ENCODE results near the gene ANKK1. TPM values are rescaled to one million over a fixed set of nuclear protein-coding genes. Genes with fewer than 3 reads are reported as not detected.

ANKK1 gene, protein sequence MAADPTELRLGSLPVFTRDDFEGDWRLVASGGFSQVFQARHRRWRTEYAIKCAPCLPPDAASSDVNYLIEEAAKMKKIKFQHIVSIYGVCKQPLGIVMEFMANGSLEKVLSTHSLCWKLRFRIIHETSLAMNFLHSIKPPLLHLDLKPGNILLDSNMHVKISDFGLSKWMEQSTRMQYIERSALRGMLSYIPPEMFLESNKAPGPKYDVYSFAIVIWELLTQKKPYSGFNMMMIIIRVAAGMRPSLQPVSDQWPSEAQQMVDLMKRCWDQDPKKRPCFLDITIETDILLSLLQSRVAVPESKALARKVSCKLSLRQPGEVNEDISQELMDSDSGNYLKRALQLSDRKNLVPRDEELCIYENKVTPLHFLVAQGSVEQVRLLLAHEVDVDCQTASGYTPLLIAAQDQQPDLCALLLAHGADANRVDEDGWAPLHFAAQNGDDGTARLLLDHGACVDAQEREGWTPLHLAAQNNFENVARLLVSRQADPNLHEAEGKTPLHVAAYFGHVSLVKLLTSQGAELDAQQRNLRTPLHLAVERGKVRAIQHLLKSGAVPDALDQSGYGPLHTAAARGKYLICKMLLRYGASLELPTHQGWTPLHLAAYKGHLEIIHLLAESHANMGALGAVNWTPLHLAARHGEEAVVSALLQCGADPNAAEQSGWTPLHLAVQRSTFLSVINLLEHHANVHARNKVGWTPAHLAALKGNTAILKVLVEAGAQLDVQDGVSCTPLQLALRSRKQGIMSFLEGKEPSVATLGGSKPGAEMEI
- 0.12 TPM in 1 of 2 replicates, not detected in the other for total RNA-seq

GRCh38 chr11:113387605-113388211, at the start of gene ANKK1:
TSS of gene ANKK1 (plus strand) at chr11:113387779. CDS start at chr11:113387885, 106 bp downstream.
- no peak for DNase-seq (ENCODE audit: extremely low read depth, low read depth, low spot score)

DNA sequence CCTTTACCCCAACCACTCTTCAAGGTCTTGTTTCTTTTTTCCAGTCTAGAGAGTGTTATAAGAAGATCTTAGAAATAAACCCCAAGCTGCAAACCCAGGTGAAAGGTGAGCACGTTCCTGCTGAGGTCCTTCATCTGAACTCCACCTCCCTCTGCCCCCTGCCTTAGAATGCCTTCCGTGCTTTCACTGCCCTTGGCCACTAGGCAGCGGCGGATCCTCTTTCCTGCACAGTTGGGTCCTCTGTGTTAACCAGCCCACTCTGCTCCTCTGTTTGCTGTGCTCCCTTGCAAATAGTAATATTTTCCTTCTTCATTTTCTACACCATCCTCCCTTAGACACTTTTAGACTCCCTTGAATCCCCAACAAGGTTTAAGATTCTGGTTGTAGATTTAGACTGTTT, 48.8 kb upstream of the ANKK1 start:
- no peak for DNase-seq (ENCODE audit: extremely low read depth, low read depth, low spot score)

DNA sequence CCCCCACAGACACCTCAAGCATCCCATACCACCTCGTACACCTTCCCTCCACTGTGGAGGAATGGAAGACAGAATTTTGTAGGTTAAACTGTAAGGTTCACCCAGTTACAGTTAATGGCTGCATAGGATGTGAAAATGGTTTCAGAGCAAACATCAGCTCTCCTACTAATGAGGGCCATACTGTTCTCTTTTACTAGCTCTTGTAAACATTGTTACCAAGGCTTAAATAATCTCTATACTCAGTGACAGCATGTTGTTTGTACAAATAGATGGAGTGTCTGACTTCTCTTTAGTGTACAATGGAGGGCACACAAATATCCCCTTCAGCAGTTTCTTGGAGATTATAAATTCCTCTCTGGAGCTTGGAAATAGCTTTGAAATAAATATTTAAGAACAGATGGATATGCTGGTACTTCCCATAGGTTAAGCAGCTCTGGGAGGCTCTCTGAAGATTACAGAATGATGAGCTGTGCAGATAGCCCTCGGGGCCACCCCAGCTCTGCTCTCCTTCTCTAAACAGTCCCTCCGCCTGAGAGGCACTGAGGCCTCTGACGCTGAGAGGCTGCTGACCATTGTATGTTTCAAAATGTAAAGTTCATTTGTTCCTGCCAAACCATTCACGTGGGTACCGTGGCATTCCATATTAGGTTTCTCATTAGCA, 47.5 kb upstream of the ANKK1 start:
- DNase-seq (ENCODE audit: extremely low read depth, low read depth, low spot score), result no peak

GRCh38 chr11:113341388-113342165, 46.0 kb upstream of the ANKK1 start:
- no peak for DNase-seq (ENCODE audit: extremely low read depth, low read depth, low spot score)

DNA sequence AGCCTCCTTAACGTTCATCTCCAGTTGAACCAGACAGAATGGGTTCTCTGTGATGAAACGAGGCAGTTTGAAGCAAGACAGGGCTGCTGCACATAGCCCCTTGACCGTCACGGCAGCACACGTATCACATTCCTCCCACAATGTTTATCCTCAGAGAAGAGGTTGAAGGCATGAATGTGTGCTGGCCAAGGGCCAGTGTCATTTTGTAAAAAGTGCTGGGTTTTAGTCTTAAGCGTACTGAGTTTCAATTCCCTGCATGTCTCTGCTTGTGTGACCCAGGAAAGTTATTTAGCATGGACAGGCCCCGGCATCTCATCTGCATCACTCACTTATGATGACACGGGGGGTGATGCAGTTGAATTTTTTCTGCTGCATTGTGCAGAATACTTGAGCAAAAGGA, 41.6 kb upstream of the ANKK1 start:
- no peak for DNase-seq (ENCODE audit: extremely low read depth, low read depth, low spot score)

GRCh38 chr11:113349528-113349927, 38.1 kb upstream of the ANKK1 start:
- DNase-seq (ENCODE audit: extremely low read depth, low read depth, low spot score), result no peak

DNA sequence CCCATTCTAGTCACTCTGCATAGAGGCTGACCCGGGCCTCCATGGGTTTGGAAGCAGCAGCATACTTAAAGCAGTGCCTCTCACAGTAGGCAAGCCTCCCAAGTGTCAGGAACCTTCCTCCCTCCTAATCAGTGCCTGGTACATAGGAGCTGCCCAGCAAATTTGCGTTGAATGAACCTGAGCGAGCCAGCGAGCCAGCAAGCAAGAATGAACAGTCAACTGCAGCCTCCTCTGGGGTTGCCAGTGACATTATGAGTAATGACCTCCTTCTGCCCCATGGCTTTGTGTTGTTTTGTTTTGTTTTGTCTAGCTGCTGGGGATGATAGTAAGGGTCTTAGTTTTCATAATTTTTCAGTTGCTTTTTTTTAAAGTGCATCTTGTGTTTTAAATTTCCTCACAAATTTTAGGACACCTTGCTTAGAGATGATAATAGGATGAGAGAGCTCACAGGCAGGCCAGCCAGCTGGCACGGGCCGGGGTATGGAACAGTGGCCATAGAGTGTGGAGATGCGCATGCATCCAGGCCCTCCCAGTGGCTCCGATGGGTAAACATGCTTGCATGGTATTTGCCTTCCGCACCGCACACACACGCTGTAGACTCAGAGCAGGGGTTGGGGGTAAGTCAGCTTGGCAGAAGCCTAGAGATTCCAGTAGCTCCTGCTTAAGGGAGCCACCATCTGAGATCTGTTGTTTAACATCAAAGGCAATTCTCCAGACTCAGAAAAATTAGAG, 37.1 kb upstream of the ANKK1 start:
- no peak for DNase-seq (ENCODE audit: extremely low read depth, low read depth, low spot score)

DNA sequence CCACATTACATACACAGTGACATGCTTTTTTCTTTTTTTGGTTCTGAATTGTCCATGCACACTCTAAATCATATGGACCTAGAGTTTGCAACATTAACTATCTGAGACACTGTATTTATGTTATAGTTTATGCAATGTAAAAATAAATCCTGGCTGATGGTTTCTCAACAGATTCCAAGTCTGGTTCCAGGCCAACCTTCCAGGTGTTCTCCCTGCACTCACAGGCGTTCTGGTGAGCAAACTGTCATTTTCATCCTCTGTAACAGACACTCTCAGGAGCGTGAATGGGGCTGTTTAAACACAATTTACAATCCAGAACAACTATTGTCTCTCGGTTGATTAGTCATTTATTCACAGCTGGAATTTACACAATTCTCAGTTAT, 36.5 kb upstream of the ANKK1 start:
- DNase-seq (ENCODE audit: extremely low read depth, low read depth, low spot score), result no peak

DNA sequence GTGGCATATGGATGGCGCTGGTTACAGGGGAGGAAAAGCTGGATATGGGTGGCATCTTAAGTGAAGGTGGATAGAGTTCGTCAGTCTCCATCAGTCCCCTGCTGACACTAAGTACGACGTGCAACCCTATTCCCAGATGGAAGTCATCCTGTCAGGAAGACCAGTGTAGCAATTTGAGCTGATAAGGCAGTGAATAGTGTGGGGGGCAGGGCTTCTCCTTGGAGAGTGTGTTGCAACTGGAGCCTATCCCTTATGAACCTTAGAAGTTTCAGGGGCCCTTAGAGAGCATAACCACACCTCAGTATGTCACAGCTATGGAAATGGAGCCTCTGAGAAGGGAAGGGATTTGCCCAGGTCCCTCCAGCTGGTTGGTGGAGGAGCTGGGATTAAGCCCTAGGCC, 36.1 kb upstream of the ANKK1 start:
- DNase-seq (ENCODE audit: extremely low read depth, low read depth, low spot score), result no peak

DNA sequence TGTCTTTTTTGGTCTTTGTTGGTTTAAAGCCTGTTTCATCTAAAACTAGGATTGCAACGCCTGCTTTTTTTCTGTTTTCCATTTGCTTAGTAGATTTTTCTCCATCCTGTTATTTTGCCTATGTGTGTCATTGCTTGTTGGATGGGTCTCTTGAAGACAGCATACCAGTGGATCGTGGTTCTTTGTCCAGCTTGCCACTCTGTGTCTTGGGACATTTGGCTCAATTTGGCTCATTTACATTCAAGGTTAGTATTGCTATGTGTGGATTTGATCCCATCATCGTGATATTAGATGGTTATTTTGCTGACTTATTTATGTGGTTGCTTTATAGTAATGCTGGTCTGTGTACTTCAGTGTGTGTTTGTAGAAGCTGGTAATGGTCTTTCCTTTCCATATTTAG, 31.4 kb upstream of the ANKK1 start:
- DNase-seq (ENCODE audit: extremely low read depth, low read depth, low spot score), result no peak

- DNase-seq (ENCODE audit: extremely low read depth, low read depth, low spot score), result no peak
Measured at GRCh38 chr11:113363406-113363805, 24.2 kb upstream of the ANKK1 start.

DNA sequence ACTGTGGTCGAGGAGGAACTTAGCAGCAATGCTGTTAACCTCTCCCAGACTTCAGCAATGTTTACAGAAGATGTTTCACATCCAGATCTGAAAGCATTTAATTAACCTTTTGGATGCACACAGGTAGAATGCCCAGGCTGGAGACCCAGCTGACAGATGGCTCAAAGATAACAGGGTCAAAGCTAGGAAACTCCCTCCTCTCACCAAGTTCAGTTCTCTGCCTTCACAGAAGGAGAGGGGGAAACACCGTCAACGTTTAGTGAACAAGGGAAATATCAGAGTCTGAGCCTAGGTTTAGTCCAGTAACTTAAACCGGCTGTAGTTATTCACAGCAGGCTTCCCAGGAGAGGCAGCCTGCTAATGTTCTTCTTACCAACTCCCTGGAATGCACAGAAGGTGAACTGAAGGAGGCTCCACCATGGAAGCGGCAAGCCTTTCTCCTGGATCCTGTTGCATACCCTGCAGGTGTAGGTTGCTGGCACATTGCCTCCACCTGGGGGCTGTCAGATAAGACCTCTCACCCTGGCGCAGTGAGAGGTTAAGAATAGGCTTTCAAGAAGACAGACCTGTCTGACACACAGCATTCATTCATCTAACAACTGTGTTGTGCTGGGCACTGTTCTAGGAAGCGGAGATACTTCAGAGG, 23.5 kb upstream of the ANKK1 start:
- DNase-seq (ENCODE audit: extremely low read depth, low read depth, low spot score), result no peak

DNA sequence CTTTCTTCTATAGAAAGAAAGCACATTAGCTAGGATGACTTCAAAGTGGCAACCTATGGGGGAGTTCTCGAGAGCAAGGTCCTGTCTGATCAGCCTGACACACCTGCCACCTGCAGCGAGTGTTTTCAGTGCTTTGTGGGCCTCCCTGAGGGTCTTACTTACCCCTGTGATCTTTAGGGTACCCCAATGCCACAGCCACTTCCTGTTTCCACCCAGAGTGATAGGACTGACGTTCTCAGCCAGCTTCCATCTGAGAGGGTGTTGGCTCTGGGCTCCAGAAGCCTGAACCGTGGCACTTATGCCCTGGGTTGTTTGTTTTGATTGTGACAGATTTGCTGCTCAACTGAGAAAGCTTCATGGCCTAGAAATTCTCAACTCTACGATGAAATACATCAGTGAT, 21.7 kb upstream of the ANKK1 start:
- DNase-seq (ENCODE audit: extremely low read depth, low read depth, low spot score), result no peak

DNA sequence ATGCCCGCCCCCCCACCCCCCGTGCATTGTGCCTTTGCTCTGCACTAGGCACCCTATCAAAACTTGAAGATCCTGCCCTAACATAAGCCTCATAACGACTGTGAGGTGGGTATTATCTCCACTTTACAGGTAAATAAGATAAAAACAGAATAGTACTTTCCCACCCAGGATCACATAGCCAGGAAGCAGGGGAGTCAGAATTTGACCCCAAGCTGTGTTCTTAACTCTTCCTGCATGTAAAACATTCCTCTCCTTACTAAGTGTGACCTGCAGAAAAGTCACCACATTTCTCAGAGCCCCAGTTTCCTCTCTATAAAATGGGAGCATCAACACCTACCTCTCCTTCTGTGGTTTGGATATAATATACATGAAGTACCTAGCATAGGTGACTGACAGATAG, 18.2 kb upstream of the ANKK1 start:
- no peak for DNase-seq (ENCODE audit: extremely low read depth, low read depth, low spot score)

DNA sequence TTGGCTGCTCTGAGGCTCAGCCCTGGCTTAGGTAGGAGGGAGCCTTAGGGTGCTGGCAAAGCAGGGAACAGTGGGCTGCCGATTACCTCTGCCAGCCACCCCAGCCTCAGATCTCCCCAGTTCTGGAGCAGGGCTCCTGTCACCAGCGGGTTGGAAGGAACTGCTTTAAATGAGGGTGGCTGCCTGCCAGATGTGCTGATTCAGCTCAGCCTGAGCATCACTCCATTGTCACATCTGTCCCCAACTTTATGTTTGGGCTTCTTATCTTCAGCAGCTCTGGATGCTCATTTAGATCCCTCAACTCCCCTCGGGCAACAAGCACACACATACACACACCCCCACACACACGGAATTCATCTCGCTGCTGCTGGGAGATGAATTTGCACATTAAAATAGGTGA, 16.9 kb upstream of the ANKK1 start:
- DNase-seq (ENCODE audit: extremely low read depth, low read depth, low spot score), result no peak

- DNase-seq (ENCODE audit: extremely low read depth, low read depth, low spot score), result no peak
Measured at GRCh38 chr11:113372309-113372708, 15.3 kb upstream of the ANKK1 start.

GRCh38 chr11:113373306-113373705, 14.3 kb upstream of the ANKK1 start:
- no peak for DNase-seq (ENCODE audit: extremely low read depth, low read depth, low spot score)

DNA sequence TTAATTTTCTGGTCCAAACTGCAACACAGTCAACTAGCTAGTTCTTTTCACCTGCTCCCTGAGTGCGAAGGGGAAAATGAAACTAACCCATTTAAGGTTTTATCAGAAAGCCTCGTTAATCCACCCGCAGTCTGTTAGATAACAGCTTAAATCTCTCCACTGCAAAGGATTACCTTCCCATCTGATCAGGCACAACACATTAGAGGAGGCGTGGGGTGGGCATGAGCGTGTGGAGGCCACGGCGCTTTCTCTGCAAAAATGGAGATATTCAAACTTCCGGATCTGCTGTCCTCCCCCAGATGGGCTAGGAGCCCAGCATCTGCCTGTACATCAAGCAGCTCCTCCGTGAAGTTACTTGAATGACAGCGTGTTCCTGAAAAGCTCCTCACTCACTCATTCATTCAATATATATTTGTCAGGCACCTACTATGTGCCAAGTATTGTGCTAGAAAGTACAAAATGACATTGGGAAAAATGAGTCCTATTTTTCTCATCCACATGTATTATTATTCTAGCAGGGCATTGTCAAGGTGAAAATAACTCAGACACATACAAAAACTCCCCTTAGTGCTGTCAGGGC, 13.5 kb upstream of the ANKK1 start:
- no peak for DNase-seq (ENCODE audit: extremely low read depth, low read depth, low spot score)

GRCh38 chr11:113375402-113375801, 12.2 kb upstream of the ANKK1 start:
- DNase-seq (ENCODE audit: extremely low read depth, low read depth, low spot score), result no peak

Measured in glomerular endothelial cell (primary cell).